ENCODE measurements around the gene NPR2.
A peak's percentile ranks its signal among the peaks of the same experiment; 100 is the strongest.

NPR2 gene

DNA sequence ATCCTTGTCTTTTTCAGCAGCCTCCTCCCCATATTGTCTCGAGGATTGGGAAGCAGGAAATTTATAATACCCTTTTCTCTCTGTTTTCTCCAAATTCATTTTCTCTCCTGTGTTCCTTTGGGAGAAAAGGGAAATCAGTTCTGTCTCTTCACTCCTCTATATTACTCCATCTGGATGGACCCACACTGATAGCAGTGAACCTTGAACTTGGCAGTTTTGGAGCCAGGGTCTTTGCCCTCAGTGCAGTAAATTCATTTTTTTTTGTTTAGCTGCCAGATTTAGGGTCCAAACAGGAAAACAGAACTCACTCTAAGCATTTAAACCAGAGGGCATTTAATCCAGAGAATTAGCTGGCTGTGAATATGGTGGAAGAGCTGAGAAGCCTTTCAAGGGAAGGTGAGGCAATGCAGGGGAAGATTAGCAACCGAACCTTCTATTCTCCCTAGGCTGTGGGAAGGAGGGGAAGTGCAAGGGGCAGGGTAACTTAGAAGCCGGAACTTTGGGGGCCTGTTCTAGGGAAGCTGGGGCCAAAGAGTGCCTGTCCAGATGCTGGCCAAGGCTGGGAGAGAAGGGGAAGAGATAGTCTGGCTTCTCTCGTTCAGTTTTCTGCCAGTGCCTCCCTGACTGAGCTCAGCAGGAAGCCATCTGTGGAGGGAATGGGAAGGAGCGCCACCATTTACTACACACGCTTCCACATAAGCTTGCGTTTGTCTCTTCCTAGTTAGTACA is 16.3 kb upstream of the NPR2 start:
- Mint-ChIP-seq H3K4me3 (no peak overlapping the region), H3K4me1 (peaks cover 11 to 31% of the 10 kb centered on the region in 2 donors), H3K9me3 (no peaks in the 10 kb centered on the region), H3K27ac (peak overlapping the region; percentile 96), H3K36me3 (peaks cover 1 to 10% of the 10 kb centered on the region in 2 donors), H3K27me3 (no peaks in the 10 kb centered on the region)
- ATAC-seq (replicated peaks) = no peak
- DNase-seq = no peak

DNA sequence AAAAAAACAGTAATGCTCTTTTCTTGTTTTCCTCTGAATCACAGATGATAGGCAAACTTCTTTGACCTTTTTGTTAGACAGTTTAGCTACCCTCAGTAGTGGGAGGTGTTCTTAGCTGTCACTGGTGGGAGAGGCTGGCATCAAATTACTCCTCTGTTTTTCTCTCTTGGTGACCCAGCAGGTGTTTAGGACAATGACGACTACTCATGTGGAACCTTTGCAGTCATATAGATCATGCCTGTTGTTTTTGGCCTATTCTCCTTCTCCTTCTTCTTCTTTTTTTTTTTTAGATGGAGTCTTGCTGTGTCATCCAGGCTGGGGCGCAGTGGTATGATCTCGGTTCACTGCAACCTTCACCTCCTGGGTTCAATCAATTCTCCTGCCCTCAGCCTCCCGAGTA is 15.4 kb upstream of the NPR2 start:
- peak overlapping the region; percentile 96 for H3K27ac Mint-ChIP-seq
- H3K9me3 Mint-ChIP-seq = peaks cover 0 to 1% of the 10 kb centered on the region in 2 donors
- peaks cover 11 to 31% of the 10 kb centered on the region in 2 donors for H3K4me1 Mint-ChIP-seq
- no peaks in the 10 kb centered on the region for H3K27me3 Mint-ChIP-seq
- H3K4me3 Mint-ChIP-seq = peak overlapping the region in 1 of 2 donors; percentile 29
- peak; percentile 99 to 100 for ATAC-seq (replicated peaks)
- peak; percentile 53 for DNase-seq
- H3K36me3 Mint-ChIP-seq = peaks cover 6 to 17% of the 10 kb centered on the region in 2 donors

- Mint-ChIP-seq H3K9me3 (peaks cover 0 to 1% of the 10 kb centered on the region in 2 donors), H3K27me3 (no peaks in the 10 kb centered on the region), H3K4me1 (peaks cover 11 to 31% of the 10 kb centered on the region in 2 donors), H3K4me3 (no peak overlapping the region), H3K27ac (no peak overlapping the region), H3K36me3 (peaks cover 10 to 20% of the 10 kb centered on the region in 2 donors)
- no peak for DNase-seq
- ATAC-seq (replicated peaks) = no peak
Observed at GRCh38 chr9:35778496-35778895, 12.9 kb upstream of the NPR2 start.

- H3K36me3 Mint-ChIP-seq = peaks cover 17 to 32% of the 10 kb centered on the region in 2 donors
- peaks cover 0 to 1% of the 10 kb centered on the region in 2 donors for H3K9me3 Mint-ChIP-seq
- no peak overlapping the region for H3K4me3 Mint-ChIP-seq
- H3K4me1 Mint-ChIP-seq = peaks cover 2 to 25% of the 10 kb centered on the region in 2 donors
- H3K27me3 Mint-ChIP-seq = no peaks in the 10 kb centered on the region
- H3K27ac Mint-ChIP-seq = no peak overlapping the region
- no peak for ATAC-seq (replicated peaks)
- no peak for DNase-seq
Observed at GRCh38 chr9:35781066-35781465, 10.3 kb upstream of the NPR2 start.

DNA sequence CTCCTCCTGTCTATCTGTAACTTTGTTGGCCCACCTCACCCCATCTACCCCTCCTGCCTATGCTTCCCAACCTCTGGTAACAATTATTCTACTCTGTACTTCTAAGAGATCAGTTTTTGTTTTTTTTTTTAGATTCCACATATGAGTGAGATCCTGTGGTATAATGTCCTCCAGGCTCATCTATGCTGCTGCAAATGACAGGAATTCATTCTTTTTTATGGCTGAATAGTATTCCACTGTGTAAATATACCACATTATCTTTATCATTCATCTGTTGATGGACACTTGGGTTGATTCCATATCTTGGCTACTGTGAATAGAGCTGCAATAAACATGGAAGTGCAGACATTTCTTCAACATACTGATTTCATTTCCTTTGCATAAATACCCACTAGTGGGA is 8.0 kb upstream of the NPR2 start:
- DNase-seq = no peak
- Mint-ChIP-seq H3K27ac (no peak overlapping the region), H3K9me3 (peaks cover 0 to 1% of the 10 kb centered on the region in 2 donors), H3K4me3 (no peak overlapping the region), H3K36me3 (peaks cover 19 to 44% of the 10 kb centered on the region in 2 donors), H3K27me3 (no peaks in the 10 kb centered on the region), H3K4me1 (peaks cover 0 to 14% of the 10 kb centered on the region in 2 donors)
- no peak for ATAC-seq (replicated peaks)

GRCh38 chr9:35789541-35789940 is 1.9 kb upstream of the NPR2 start:
- Mint-ChIP-seq H3K4me1 (peaks cover 11 to 35% of the 10 kb centered on the region in 2 donors), H3K36me3 (peaks cover 20 to 37% of the 10 kb centered on the region in 2 donors), H3K27me3 (peaks cover 9 to 12% of the 10 kb centered on the region in 2 donors), H3K27ac (no peak overlapping the region), H3K4me3 (no peak overlapping the region), H3K9me3 (no peaks in the 10 kb centered on the region)
- no peak for DNase-seq
- no peak for ATAC-seq (replicated peaks)

DNA sequence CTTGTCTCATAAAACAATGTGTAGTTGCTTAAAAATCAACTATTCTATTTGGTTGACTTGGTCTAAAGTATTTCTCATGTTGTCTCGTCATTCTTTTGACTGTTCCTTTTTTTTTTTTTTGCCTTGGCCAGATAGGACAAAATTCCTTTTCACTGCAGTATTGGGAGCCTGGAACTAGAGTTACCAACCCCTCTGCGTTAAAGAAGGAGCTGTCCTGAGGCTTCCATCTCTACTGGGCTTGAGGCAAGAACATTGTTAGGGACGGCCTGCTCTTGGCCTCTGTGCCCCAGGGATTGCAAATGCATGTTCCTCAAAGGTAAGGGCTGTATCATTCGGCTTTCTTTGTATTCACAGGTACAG is 1.4 kb upstream of the NPR2 start:
- H3K9me3 Mint-ChIP-seq = no peaks in the 10 kb centered on the region
- peaks cover 11 to 32% of the 10 kb centered on the region in 2 donors for H3K4me1 Mint-ChIP-seq
- no peak overlapping the region for H3K4me3 Mint-ChIP-seq
- H3K27ac Mint-ChIP-seq = no peak overlapping the region
- peaks cover 20 to 37% of the 10 kb centered on the region in 2 donors for H3K36me3 Mint-ChIP-seq
- DNase-seq (no peak), ATAC-seq (replicated peaks) (no peak)
- peaks cover 9 to 12% of the 10 kb centered on the region in 2 donors for H3K27me3 Mint-ChIP-seq

DNA sequence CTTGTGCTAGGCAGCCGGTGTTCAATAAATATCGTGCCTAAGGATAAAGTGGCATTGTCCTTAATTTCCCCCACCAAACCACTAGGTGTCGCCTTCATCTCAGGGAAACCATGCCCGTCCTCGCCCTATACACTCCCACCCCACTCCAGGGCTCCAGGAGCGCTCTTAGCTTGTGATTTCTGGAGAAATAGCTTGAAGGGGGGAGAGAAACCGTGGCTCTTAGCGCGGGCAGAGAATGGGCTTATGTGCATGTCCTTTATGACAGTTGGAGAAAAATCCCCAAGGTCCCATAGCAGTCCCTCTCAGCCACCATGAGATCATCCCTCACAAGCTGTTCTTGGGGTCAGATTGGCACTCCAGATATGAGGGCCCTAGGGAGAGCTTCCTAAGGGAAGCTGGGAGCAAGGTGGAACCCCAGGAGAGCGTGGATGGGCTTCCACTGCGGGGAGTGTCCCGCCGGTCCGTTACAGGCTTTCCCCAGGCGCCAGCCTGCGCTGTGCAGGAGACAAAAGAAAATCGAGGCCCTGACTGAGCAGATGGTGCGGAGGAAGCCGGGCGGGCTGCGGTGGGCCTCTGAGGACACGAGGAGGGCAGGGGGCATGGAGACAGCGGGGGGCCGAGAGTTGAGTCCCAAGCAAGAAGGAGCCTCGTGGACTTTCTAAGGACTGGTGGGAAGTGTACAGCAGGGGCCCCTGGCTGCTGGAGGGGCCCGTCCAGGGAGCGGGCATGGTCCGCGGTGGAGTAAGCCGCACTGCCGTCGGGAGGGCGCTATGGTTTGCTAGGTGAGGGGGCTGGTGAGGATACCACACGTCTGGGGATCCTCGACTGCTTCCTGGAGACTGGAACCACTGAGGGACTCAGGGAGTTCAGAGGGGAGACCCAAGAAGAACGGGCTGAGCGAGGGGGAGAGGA is 750 bp upstream of the NPR2 start:
- Mint-ChIP-seq H3K27ac (peak overlapping the region; percentile 44), H3K36me3 (peaks cover 19 to 36% of the 10 kb centered on the region in 2 donors), H3K4me3 (peak overlapping the region; percentile 73 to 74), H3K9me3 (no peaks in the 10 kb centered on the region), H3K27me3 (peaks cover 9 to 12% of the 10 kb centered on the region in 2 donors), H3K4me1 (peaks cover 11 to 25% of the 10 kb centered on the region in 2 donors)
- ATAC-seq (replicated peaks) (peak; percentile 92 to 93), DNase-seq (peak; percentile 35)

GRCh38 chr9:35792024-35792813 is 828 bp downstream of the NPR2 start:
- Mint-ChIP-seq H3K27me3 (peaks cover 9 to 12% of the 10 kb centered on the region in 2 donors), H3K9me3 (no peaks in the 10 kb centered on the region), H3K36me3 (peaks cover 15 to 33% of the 10 kb centered on the region in 2 donors), H3K27ac (no peak overlapping the region), H3K4me1 (peaks cover 13 to 21% of the 10 kb centered on the region in 2 donors), H3K4me3 (peak overlapping the region in 1 of 2 donors; percentile 31)
- ATAC-seq (replicated peaks) (no peak), DNase-seq (no peak)

DNA sequence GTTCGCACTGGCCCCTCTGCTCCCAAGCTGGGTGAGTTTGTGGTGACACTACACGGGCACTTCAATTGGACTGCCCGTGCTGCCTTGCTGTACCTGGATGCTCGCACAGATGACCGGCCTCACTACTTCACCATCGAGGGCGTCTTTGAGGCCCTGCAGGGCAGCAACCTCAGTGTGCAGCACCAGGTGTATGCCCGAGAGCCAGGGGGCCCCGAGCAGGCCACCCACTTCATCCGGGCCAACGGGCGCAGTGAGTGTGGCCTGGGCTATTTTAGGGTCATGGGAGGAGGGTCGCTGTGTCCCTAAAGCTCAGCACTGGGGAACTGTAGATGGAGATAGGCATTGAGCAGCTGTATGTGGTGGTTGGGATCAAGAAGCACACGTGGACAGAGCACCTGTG is 1.4 kb downstream of the NPR2 start:
- H3K36me3 Mint-ChIP-seq = peaks cover 15 to 27% of the 10 kb centered on the region in 2 donors
- H3K9me3 Mint-ChIP-seq = no peaks in the 10 kb centered on the region
- no peak for DNase-seq
- peak overlapping the region; percentile 60 for H3K27ac Mint-ChIP-seq
- ATAC-seq (replicated peaks) = no peak
- H3K4me3 Mint-ChIP-seq = peak overlapping the region in 1 of 2 donors; percentile 31
- H3K4me1 Mint-ChIP-seq = peaks cover 13 to 21% of the 10 kb centered on the region in 2 donors
- peaks cover 9 to 12% of the 10 kb centered on the region in 2 donors for H3K27me3 Mint-ChIP-seq

- Mint-ChIP-seq H3K36me3 (peaks cover 15 to 26% of the 10 kb centered on the region in 2 donors), H3K9me3 (no peaks in the 10 kb centered on the region), H3K27me3 (peaks cover 9 to 12% of the 10 kb centered on the region in 2 donors), H3K4me3 (no peak overlapping the region), H3K27ac (no peak overlapping the region), H3K4me1 (peaks cover 13 to 22% of the 10 kb centered on the region in 2 donors)
- DNase-seq (no peak), ATAC-seq (replicated peaks) (no peak)
Observed at GRCh38 chr9:35793461-35793860, 2.1 kb downstream of the NPR2 start.

- no peaks in the 10 kb centered on the region for H3K9me3 Mint-ChIP-seq
- peaks cover 22 to 31% of the 10 kb centered on the region in 2 donors for H3K36me3 Mint-ChIP-seq
- peaks cover 6% of the 10 kb centered on the region in 2 donors for H3K27me3 Mint-ChIP-seq
- H3K27ac Mint-ChIP-seq = no peak overlapping the region
- ATAC-seq (replicated peaks) (no peak), DNase-seq (no peak)
- peaks cover 12% of the 10 kb centered on the region in 2 donors for H3K4me1 Mint-ChIP-seq
- H3K4me3 Mint-ChIP-seq = no peak overlapping the region
Observed at GRCh38 chr9:35795695-35796094, 4.3 kb downstream of the NPR2 start.

GRCh38 chr9:35797311-35798109 is 6.1 kb downstream of the NPR2 start:
- DNase-seq (no peak), ATAC-seq (replicated peaks) (no peak)
- H3K4me3 Mint-ChIP-seq = no peak overlapping the region
- no peak overlapping the region for H3K27ac Mint-ChIP-seq
- no peaks in the 10 kb centered on the region for H3K9me3 Mint-ChIP-seq
- peaks cover 6 to 7% of the 10 kb centered on the region in 2 donors for H3K4me1 Mint-ChIP-seq
- H3K36me3 Mint-ChIP-seq = peaks cover 32 to 41% of the 10 kb centered on the region in 2 donors
- no peaks in the 10 kb centered on the region for H3K27me3 Mint-ChIP-seq

Data from stimulated activated naive B cell treated with anti-CD40 and anti-IgM and Interleukin-4, amounts not matched to agents 10 μg/mL and 1 μg/mL and 100 μg/mL, for 72 hours (primary cell).